GM13976 (cell line): ENCODE measurements around the gene STK39.
A peak's percentile ranks its signal among the peaks of the same experiment; 100 is the strongest.

ENCODE experiments used
- DNase-seq: peaks from one replicate; pipeline ENCODE4 v3.0.0; 2012; ENCODE audit warnings: low spot score
- CTCF ChIP-seq: IDR thresholded peaks from 2 replicates; pipeline ENCODE4 v1.5.1; 2012; ENCODE audit warnings: borderline replicate concordance, mild to moderate bottlenecking; ENCODE audit not compliant: insufficient read depth; ENCODE audit errors: extremely low read depth, missing control alignments, control extremely low read depth
- in situ Hi-C: fragments of 300-500 bp; cut with MboI; formaldehyde crosslinking; loops from one replicate; pipeline ENCODE4 v1.12.0; 2022; ENCODE audit warnings: low sequenced_read_pairs, mixed read lengths, inconsistent platforms; ENCODE audit not compliant: unreplicated experiment

STK39 gene

GRCh38 chr2:168165985-168166901, 81.2 kb downstream of the STK39 start:
- no peak for TF ChIP-seq CTCF
- in situ Hi-C loops, result no loop called here
- no peak for DNase-seq

- no peak for DNase-seq
- in situ Hi-C loops, result no loop called here
- no peak for TF ChIP-seq CTCF
These were observed 82.0 kb downstream of the STK39 start for GRCh38 chr2:168165397-168165796.

GRCh38 chr2:168160897-168161296, 86.5 kb downstream of the STK39 start:
- in situ Hi-C loops, result no loop called here
- peak; percentile 6 for DNase-seq
- no peak for TF ChIP-seq CTCF

GRCh38 chr2:168159754-168160585, 87.4 kb downstream of the STK39 start:
- no peak for TF ChIP-seq CTCF
- in situ Hi-C loops, result no loop called here
- DNase-seq, result no peak

GRCh38 chr2:168158586-168158985, 88.8 kb downstream of the STK39 start:
- DNase-seq, result no peak
- in situ Hi-C loops, result no loop called here
- no peak for TF ChIP-seq CTCF

GRCh38 chr2:168157926-168158325, 89.5 kb downstream of the STK39 start:
- TF ChIP-seq CTCF, result no peak
- no peak for DNase-seq
- in situ Hi-C loops, result no loop called here
